OCI-LY3 (cell line): ENCODE data around the gene TMEM198.

ENCODE experiments used
- EZH2phosphoT487 ChIP-seq: fragments of 200-600 bp; shearing (Covaris generic); IDR thresholded peaks from 2 replicates; pipeline ENCODE4 v1.6.1; 2018; ENCODE audit warnings: antibody characterized with exemption, mixed run types, low read depth
- TF ChIP-seq, protein P1 (sequence below): fragments of 200-600, 300-600 bp; sonication (generic); IDR thresholded peaks from 2 replicates; pipeline ENCODE4 v1.5.1; 2014; ENCODE audit warnings: antibody characterized with exemption, low read length, low read depth

DNA sequence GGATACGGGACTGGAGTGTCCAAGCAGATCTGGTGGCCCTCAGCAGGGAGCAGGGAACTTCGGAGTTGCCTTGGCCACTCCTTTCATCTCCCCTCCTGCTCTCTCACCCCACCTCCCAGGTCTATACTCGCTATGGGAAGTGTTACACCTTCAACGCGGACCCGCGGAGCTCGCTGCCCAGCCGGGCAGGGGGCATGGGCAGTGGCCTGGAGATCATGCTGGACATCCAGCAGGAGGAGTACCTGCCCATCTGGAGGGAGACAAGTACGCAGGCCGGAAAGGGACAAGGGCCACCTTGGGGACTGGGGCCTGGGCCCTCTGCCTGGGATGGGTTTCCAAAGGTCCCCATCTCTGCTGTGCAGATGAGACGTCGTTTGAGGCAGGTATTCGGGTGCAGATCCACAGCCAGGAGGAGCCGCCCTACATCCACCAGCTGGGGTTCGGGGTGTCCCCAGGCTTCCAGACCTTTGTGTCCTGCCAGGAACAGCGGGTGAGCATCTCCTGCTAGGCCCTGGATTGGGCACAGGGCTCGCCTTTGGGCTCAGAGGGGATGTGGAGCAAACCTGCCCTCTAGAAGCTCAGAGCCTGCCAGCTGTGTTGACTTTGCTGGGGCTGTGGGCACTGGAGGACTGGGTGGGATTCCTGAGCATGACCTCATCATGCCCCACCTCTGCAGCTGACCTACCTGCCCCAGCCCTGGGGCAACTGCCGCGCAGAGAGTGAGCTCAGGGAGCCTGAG, 12.0 kb upstream of the TMEM198 start:
- TF ChIP-seq, protein P1, sequence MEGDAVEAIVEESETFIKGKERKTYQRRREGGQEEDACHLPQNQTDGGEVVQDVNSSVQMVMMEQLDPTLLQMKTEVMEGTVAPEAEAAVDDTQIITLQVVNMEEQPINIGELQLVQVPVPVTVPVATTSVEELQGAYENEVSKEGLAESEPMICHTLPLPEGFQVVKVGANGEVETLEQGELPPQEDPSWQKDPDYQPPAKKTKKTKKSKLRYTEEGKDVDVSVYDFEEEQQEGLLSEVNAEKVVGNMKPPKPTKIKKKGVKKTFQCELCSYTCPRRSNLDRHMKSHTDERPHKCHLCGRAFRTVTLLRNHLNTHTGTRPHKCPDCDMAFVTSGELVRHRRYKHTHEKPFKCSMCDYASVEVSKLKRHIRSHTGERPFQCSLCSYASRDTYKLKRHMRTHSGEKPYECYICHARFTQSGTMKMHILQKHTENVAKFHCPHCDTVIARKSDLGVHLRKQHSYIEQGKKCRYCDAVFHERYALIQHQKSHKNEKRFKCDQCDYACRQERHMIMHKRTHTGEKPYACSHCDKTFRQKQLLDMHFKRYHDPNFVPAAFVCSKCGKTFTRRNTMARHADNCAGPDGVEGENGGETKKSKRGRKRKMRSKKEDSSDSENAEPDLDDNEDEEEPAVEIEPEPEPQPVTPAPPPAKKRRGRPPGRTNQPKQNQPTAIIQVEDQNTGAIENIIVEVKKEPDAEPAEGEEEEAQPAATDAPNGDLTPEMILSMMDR = no peak
- TF ChIP-seq EZH2phosphoT487 = no peak
